ENCODE data around the gene TOR1B.

GRCh38 chr9:129779560-129780190, 23.3 kb upstream of the TOR1B start:
- TF ChIP-seq CTCF (IDR thresholded peaks at IDR 0.05; ENCODE audit: low read depth, low read length, missing input control) (no peak), ZBTB33 (IDR thresholded peaks at IDR 0.05) (no peak), GABPA (IDR thresholded peaks at IDR 0.05 in 1 of 2, conservative IDR thresholded peaks at IDR 0.05 in 1 of 2) (no peak)

All from liver (tissue), 3 donors.